ENCODE data around the gene ZNF519.
A peak's percentile ranks its signal among the peaks of the same experiment; 100 is the strongest.
"Not testable (repeated sequence)": the region's sequence is repeated elsewhere in the genome, so short reads cannot be mapped to it uniquely, and the experiment has no call there.

Gene ZNF519

DNA sequence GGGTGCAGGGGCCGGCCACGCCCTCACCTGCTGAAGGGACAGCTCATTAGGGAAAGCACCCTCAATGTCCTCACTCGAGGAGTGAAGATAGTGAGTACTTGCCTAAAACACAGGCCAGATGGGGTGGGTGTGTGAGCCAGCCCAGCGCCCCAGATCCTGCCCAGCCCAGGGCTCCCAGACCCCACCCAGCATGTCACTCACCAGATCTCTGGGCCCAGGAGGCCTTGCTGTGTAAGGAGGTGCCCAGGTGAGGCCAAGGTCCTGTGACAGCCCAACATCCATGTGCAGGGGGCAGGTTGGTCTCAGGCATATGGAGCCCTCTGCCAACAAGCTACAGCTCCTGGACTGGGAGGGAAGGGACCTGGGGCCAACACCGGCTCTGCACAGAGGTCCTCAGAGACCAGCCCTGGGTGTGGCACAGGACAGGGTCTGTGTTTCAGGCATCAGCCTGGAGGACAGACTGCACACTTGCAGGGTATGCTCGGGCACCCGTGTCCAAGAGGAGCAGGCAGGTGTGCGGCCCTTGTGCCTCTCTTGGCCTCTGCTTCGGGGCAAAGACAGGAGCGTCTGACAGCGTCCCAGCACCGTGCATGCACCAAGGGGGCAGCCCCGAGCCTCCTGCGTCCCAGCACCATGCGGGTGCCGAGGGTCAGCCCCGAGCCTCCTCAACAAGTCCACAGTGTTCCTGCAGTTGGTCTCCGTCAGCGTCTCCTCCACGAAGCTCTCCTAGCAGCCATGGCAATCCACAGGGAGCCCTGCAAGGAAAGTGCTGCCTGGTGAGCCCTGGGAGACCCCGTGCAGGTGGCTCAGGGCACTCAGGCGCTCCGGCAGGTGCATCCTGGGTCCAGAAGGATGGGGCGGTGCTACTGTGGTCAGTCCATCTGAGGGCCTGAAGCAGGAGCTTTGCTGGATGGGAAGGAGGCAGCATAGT lies 16.0 kb upstream of the ZNF519 start:
- DNase-seq (ENCODE audit: insufficient read length, low spot score); FAIRE-seq: not testable (repeated sequence)

DNA sequence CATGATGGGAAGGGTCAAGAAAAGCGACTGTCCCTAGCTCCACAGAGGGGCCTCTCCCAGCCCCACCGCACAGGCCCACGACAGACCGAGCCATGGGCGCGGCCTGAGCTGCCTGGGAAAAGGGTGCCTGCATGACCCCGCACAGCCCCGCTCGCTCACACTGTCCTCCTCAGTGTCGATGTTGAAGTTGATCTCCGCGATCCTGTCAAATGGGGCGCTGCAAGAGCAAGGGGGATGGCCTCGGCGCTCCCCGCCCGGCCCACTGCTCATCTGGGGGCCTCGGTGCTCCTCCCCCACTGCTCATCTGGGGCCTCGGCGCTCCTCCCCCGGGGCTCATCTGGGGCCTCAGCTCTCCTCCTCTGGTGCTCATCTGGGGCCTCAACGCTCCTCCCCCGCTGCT lies 14.5 kb upstream of the ZNF519 start:
- not testable (repeated sequence) for FAIRE-seq; DNase-seq (ENCODE audit: insufficient read length, low spot score)

DNA sequence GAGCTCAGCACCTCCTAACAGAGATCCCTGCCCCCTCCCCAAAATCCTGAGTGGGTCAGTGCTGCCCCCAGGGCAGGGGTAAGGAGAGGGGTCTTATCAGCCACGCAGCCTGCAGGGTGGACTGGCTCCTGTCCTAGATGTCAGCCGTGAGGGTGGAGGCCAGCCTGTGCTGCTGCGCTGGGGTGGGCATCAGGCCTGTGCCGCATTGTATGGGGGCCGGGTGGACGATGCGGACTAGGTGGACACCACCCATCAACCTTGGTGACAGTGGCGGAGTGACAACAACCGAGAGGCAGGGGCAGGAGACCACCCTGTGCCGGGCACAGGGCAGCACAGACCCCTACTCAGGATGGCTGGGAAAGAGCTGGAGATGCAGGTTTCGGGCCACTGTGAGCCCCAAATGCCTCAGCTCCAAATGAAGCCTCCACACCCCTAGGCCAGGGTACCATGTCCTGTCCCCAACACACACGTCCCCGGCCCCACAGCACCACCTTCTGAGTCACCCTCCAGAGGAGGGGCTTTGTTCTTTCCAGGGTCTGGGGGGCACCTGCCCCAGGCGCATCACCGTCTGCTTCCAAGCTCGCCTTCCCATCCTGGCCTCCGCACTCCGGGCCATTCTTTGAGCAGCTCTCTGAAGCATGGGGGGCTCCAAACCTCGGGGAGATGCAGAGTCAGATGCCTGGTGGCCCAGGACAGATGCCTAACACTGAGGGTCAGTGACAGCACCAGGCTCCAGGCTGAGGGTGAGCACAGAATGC lies 13.5 kb upstream of the ZNF519 start:
- not testable (repeated sequence) for FAIRE-seq; DNase-seq (ENCODE audit: insufficient read length, low spot score)

DNA sequence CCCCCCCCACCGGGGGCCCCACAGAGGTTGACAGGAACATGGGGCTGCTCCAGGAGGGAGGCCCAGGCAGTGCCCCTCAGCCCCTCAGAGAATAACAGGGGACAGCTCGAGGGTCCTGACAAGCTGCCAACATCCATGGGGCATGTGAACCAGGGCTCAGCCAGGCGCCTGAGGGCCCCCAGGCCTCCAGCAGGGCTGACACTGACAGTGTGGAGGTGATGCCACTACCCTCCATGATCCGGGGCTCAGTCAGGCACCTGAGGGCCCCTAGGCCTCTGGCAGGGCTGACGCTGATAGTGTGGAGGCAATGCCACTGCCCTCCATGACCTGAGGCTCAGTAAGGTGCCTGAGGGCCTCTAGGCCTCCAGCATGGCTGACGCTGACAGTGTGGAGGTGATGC lies 12.8 kb upstream of the ZNF519 start:
- DNase-seq (ENCODE audit: insufficient read length, low spot score); FAIRE-seq: not testable (repeated sequence)

DNA sequence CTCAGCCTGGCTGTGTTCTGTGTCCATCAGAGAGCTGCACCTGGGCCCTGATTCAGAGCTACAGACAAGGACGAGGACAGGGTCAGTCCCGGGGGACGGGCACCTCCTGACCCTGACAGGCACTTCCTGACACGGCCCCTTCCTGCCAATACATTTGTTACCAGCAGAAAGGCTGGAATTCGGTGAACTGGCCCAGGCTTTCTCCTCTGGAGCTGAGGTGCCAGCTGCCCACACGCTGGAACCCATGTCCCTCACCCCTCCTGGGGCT lies 12.3 kb upstream of the ZNF519 start:
- no peak for FAIRE-seq
- DNase-seq (ENCODE audit: insufficient read length, low spot score), result no peak

DNA sequence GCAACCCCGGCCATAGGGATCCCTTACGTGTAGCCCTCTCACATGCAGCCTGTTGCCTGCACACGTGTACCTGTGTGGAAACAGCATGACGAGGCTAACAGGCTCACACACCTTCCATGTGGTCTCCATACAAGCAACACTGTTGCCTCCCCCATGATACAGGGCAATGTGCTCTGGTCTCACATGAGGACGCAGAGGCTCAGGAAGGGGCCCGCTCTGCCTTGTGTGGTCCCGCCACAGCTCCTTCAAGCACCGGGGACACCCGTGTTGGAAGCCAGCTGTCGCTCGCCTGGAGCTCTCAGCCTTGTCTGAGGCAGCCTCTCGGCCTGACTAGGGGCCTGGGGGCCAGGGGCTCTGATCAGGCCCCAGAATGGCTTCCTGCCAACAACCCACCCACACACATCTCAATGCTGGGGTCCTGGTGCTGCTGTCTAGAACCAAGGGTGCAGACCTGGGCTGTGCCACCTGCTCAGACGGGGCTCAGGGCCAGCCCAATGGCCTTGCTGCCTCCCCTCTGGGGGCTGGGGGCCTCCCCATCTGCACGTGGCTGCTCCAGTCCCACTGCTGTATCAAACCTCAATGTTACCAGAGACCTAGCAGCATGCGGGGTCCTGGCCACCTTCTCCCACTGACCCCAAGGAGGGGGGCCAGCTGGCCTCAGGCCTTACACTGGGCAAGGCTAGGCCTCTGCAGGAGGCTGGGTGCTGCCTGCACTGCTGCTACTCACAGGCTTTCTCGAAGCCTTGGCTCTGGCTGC lies 11.8 kb upstream of the ZNF519 start:
- DNase-seq (ENCODE audit: insufficient read length, low spot score); FAIRE-seq: not testable (repeated sequence)

DNA sequence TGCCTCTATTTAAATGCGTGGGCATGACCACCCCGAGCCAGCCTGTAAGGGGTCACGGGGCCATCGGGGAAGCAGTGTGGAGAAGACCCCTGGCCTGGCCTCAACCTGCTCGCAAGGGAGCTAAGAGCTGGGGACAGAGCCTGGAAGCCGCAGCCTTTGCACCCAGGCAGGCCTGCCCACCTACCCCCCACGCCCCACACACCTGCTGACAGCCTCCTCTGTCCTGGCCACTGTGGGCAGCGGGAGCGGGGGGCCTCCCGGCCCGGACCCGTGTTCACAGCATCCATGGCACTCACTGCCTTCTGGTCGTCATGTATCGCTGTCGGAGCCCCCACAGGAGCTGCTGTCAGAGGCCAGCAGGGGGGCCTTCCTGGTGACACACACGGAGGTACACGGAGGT lies 11.2 kb upstream of the ZNF519 start:
- DNase-seq (ENCODE audit: insufficient read length, low spot score); FAIRE-seq: not testable (repeated sequence)

DNA sequence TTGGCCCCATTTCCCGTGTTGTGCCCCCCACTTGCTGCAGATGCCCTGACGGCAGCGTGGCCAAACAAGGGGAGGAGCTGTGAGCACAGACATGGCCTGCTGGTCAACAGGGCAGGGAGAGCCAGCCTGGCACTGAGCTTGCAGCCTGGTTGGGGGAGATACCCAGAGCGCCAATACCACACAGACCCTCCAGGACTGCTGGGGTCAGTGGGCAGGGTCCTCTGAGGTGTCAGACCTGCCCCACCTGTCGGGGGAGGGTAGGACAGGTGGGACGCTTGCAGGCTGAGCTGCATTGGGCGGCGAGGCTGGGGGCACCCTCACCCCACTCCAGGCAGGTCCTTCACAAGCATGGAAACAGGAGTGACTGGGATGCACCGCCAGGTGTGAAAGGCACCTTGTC lies 9.9 kb upstream of the ZNF519 start:
- not testable (repeated sequence) for DNase-seq (ENCODE audit: insufficient read length, low spot score)
- FAIRE-seq, result peak; percentile 48

DNA sequence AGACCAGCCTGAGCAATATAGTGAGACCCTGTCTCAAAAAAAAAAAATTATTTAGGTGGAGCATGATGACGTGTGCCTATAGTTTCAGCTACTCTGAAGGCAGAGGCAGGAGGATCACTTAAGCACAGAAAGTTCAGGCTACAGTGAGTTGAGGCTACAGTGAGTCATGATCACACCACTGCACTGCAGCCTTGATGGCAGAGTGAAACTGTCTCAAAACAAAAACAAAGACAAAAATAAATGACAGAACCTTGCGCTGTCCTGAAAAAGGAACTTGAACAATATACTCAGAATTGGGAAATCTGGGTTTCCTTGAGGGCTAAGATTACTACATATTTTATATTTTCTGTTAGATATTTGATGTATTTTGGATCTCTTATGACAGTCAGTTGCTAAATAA lies 7.3 kb upstream of the ZNF519 start:
- DNase-seq (ENCODE audit: insufficient read length, low spot score); FAIRE-seq: not testable (repeated sequence)

DNA sequence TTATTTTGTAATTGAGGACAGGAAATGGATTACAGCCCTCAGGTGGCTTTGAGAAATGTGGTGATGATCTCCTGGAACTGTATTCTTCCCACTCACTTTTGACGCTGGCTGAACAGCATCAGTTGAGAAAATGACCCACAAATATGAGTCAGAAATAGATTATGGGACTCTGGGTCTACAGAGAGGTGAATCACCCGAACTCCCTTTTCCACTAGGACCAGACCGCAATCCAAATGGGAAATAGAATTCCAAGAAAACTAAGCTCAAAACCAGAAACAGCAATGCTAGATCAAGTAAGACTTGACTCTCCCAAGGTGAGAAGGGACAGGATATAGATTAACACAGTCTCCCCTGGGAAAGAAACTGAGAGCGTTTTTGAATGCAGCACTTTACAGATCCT lies 5.7 kb upstream of the ZNF519 start:
- not testable (repeated sequence) for FAIRE-seq
- DNase-seq (ENCODE audit: insufficient read length, low spot score), result peak; percentile 5

DNA sequence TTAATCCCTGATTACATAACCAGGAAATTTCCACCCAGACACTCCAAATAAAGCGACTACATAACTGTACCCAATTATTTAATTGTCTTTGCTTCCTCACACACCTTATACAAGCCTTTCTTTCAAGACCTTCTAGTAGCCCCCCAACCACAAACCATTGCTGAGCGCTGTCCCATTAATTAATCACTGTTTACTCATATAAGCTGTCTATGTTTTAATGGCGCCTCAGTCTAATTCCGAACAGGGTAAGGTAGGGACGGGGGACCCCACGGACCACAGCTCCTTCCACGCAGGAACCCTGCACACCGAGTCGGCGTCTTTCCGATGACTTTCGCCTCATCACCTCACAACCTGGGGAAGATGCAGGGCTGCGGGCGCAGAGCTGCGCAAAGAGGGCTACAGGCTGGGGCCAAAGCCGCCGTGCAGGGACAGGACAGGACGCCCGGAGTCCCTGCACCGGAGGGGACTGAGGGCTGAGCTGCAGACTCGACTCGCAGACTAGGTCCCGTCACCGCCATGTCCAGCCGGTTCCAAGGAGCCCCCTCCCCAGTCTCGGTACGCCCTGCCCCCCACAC lies 452 bp downstream of the ZNF519 start:
- peak; percentile 4 for FAIRE-seq
- DNase-seq (ENCODE audit: insufficient read length, low spot score), result not testable (repeated sequence)

DNA sequence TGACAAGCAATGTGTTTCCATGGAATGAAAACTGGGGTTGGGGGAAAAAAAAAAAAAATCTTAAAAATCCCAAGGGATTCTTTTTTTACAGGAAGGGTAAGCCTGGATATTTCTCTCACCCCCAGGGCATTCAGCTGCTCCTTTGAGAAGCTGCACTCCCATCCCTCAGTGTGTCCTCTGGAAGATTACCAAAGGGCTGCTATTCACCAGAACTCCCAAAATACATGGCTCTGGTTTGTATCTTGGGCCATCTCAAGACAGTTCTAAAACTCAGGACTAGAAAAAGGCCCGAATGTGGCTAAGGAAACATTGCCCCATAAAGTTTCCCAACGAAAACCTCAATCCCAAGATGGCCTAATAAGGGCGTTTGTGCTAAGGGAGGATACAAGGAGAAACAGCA lies 1.4 kb downstream of the ZNF519 start:
- not testable (repeated sequence) for DNase-seq (ENCODE audit: insufficient read length, low spot score); FAIRE-seq

DNA sequence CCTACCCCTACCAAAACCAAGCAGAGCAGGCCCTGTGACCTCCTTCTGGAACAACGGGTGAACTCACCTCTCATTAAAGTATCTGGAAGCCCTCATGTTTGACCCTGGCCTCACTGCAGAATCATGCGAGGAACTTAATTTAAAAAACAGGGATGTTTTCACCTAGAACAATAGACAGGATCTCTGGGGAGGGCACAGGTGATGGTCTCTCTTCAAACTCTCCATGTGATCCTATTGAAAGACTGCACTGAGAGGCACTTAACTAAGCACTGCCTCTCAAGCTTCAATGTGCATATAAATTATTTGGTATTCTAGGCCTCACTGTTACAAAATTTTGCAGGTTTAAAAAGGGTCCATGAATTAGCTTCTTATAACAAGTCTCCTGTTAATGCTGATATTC lies 7.5 kb downstream of the ZNF519 start:
- DNase-seq (ENCODE audit: insufficient read length, low spot score) (no peak), FAIRE-seq (no peak)

DNA sequence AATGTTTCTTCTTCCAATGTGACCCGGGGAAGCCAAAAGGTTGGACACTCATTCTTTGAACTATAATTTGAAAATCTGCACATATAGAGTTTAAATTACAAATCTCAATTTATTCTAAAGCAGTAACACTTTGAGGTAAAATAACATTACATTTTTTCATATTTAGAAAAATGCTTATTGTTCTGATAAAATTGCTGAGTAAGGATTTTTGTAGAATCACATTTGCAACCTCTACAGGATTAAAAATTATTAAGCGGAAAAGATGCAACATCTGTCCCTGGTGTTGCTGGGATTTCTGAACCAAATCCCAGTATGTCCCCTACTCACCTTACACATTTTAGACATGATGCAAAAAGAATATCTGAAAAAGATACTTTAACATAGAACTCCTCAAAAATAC lies 10.1 kb downstream of the ZNF519 start:
- FAIRE-seq, result no peak

DNA sequence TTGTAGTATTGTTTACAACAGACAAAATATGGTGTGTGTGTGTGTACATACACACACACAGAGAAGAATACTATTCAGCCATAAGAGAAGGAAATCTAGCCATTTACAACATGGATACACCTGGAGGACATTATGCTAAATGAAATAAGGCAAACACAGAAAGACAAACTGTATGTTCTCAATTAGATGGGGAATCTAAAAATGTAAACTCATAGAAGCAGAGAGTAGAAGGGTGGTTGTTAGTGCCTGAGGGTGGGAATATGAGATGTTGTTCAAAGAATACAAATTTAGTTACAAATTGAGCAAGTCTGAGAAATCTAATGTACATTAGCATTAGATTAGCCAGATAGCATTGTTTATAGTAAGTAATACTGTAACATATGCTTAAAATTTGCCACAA lies 11.3 kb downstream of the ZNF519 start:
- FAIRE-seq (no peak), DNase-seq (ENCODE audit: insufficient read length, low spot score) (no peak)

More for the DNA sequence above, 10.1 kb downstream of the ZNF519 start:
- DNase-seq (ENCODE audit: insufficient read length, low spot score), result no peak

DNA sequence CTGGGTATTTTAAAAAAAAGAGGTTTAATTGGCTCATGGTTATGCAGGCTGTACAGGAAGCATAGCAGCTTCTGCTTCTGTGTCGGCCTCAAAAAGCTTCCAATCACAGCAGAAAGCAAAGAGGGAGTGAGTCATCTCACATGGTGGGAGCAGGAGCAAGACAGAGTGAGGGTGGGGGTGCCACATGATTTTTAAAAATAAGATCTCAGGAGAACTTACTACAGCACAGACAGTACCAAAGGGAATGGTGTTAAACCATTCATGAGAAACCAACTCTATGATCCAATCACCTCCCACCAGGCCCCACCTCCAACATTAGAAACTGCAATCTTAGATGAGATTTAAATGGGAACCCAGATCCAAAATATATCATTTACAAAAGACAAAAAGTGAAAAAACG lies 14.6 kb downstream of the ZNF519 start:
- FAIRE-seq (no peak), DNase-seq (ENCODE audit: insufficient read length, low spot score) (no peak)

DNA sequence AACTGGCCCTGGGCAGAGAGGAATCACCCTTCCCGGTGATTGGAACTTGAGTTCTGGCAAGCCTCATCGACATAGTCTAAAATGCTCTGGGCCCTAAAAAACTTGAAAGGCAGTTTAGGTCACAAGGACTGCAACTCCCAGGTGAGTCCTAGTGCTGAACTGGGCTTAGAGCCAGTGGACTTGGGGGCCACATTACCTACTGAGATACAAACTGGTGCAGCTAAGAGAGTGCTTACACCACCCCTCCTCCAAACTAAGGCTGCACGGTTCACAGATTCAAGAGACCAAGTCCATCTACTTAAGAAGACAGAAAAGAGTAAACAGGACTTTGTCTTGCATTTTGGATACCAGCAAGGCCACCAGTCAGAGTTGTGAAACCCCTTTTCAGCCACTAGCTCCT lies 25.3 kb downstream of the ZNF519 start:
- FAIRE-seq, result no peak
- no peak for DNase-seq (ENCODE audit: insufficient read length, low spot score)

DNA sequence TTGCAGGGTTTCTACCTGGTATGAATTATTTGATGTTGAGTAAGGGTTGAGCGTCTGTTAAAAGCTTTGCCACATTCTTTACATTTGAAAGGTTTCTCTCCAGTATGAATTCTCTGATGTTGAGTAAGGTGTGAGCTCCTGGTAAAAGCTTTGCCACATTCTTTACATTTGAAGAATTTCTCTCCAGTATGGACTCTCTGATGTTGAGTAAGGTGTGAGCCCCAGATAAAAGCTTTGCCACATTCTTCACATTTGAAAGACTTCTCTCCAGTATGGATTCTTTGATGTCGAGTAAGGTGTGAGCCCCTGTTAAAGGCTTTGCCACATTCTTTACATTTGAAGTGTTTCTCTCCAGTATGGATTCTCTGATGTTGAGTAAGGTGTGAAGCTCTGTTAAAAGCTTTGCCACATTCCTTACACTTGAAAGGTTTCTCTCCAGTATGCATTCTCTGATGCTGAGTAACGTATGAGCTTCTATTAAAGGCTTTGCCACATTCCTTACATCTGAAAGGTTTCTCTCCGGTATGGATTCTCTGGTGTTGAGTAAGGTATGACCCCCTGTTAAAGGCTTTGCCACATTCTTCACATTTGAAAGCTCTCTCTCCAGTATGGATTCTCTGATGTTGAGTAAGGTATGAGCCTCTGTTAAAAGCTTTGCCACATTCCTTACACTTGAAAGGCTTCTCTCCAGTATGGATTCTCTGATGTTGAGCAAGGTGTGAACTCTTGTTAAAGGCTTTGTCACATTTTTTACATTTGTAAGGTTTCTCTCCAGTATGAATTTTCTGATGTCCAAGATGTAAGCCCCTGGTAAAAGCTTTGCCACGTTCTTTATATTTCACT lies 27.1 kb downstream of the ZNF519 start:
- FAIRE-seq (no peak), DNase-seq (ENCODE audit: insufficient read length, low spot score) (no peak)

DNA sequence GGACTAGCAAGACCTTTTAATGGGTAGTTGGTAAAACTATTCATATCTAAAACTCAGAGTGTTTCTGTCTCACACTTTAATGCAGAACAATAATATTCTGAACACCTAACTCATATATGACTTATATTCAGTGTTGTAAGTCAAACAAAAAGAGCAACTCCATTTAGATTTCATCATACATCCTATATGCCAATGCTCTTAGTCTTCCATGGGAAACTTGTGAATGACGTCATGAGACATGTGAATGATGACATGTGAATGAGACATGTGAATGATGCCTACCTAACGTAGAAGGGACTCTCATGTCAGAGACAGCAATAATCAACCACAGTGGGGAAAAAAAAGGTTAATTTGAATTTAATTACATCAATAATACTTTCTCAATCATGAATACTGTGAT lies 28.0 kb downstream of the ZNF519 start:
- DNase-seq (ENCODE audit: insufficient read length, low spot score) (no peak), FAIRE-seq (no peak)
